Measurements from ENCODE around the gene GPR12.

Gene GPR12

GRCh38 chr13:26716984-26717383, 43.6 kb downstream of the GPR12 start:
- Histone ChIP-seq H3K27ac (ENCODE audit: low read depth, low read length) (no peak overlapping the region), H3K27me3 (ENCODE audit: control insufficient read depth in 1 of 2, insufficient read depth in 2 of 2, low read length in 2 of 2) (no peaks in the 10 kb centered on the region), H3K36me3 (ENCODE audit: insufficient read depth, low read length) (no peaks in the 10 kb centered on the region), H3K9me3 (ENCODE audit: low read length) (no peaks in the 10 kb centered on the region), H3K4me1 (ENCODE audit: insufficient read depth, low read length) (no peaks in the 10 kb centered on the region), H3K9ac (ENCODE audit: low read length) (no peak overlapping the region), H3K4me3 (ENCODE audit: low read depth in 1 of 2, low read length in 2 of 2) (no peak overlapping the region)

DNA sequence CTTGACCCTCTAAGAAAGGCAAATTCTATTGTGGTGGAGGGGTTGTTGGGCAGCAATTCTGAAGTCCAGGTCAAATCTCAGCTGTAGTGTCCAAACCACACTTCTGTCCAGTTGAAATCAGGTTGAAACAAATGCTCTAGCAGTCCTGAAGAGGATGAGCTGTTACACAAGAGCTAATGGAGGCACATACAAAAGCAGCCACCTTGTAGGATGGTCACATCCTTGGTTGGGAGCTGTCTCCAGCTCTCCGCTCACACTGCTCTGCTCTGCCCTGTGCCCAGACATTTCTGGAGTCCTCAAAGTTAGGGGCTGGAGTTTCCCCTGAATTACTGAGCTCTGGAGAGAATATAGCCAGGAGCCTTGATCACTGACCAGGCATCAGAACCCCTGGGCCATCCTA, 47.2 kb downstream of the GPR12 start:
- Histone ChIP-seq H3K27ac (ENCODE audit: low read depth, low read length) (no peak overlapping the region), H3K9ac (ENCODE audit: low read length) (no peak overlapping the region), H3K36me3 (ENCODE audit: insufficient read depth, low read length) (no peaks in the 10 kb centered on the region), H3K9me3 (ENCODE audit: low read length) (no peaks in the 10 kb centered on the region), H3K4me1 (ENCODE audit: insufficient read depth, low read length) (no peaks in the 10 kb centered on the region), H3K4me3 (ENCODE audit: low read depth in 1 of 2, low read length in 2 of 2) (no peak overlapping the region), H3K27me3 (ENCODE audit: control insufficient read depth in 1 of 2, insufficient read depth in 2 of 2, low read length in 2 of 2) (no peaks in the 10 kb centered on the region)

- Histone ChIP-seq H3K4me1 (ENCODE audit: insufficient read depth, low read length) (no peaks in the 10 kb centered on the region), H3K9ac (ENCODE audit: low read length) (no peak overlapping the region), H3K27ac (ENCODE audit: low read depth, low read length) (no peak overlapping the region), H3K36me3 (ENCODE audit: insufficient read depth, low read length) (no peaks in the 10 kb centered on the region), H3K27me3 (ENCODE audit: control insufficient read depth in 1 of 2, insufficient read depth in 2 of 2, low read length in 2 of 2) (no peaks in the 10 kb centered on the region), H3K9me3 (ENCODE audit: low read length) (no peaks in the 10 kb centered on the region), H3K4me3 (ENCODE audit: low read depth in 1 of 2, low read length in 2 of 2) (no peak overlapping the region)
Observed at GRCh38 chr13:26711211-26711610, 49.4 kb downstream of the GPR12 start.

DNA sequence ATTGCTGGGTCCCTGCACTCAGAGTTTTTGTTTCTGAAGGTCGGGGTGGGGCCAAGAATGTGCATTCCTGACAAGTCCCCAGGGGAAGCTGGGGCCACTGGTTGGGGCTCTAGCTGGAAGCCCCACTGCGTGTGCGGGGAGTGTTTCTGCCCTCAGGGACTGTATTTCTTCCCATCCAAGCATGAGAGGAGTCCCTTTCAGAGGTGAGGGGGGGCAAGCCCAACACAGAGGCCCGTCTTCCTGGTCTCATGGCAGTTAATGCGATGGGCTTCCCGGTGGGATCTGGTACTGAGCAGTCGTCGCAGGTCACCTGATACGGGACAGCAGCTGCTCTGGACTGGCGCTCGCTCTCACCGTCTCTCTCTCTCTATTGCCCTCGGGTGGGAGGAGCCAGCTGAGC, 50.4 kb downstream of the GPR12 start:
- H3K4me3 ChIP-seq (ENCODE audit: low read depth in 1 of 2, low read length in 2 of 2) = no peak overlapping the region
- no peak overlapping the region for H3K27ac ChIP-seq (ENCODE audit: low read depth, low read length)
- H3K4me1 ChIP-seq (ENCODE audit: insufficient read depth, low read length) = no peaks in the 10 kb centered on the region
- H3K9ac ChIP-seq (ENCODE audit: low read length) = no peak overlapping the region
- H3K36me3 ChIP-seq (ENCODE audit: insufficient read depth, low read length) = no peaks in the 10 kb centered on the region
- H3K9me3 ChIP-seq (ENCODE audit: low read length) = no peaks in the 10 kb centered on the region
- no peaks in the 10 kb centered on the region for H3K27me3 ChIP-seq (ENCODE audit: control insufficient read depth in 1 of 2, insufficient read depth in 2 of 2, low read length in 2 of 2)

GRCh38 chr13:26709461-26709860, 51.1 kb downstream of the GPR12 start:
- H3K9me3 ChIP-seq (ENCODE audit: low read length) = no peaks in the 10 kb centered on the region
- no peaks in the 10 kb centered on the region for H3K4me1 ChIP-seq (ENCODE audit: insufficient read depth, low read length)
- no peak overlapping the region for H3K4me3 ChIP-seq (ENCODE audit: low read depth in 1 of 2, low read length in 2 of 2)

DNA sequence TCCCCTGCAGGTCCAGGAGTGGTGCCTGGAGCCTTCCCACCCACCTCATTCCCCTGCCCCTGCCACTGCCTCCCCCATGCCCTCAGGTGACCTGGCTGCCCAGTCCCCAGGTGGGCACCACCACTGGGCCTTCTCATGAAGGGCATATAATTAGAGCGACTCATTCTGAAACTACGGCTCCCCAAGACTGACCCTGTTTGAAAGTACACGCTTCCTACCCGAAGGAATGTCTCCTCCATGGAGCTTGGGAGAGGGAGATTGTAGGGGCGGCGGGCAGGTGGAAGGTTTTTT, 52.6 kb downstream of the GPR12 start:
- Histone ChIP-seq H3K9me3 (ENCODE audit: low read length) (no peaks in the 10 kb centered on the region), H3K9ac (ENCODE audit: low read length) (no peak overlapping the region), H3K36me3 (ENCODE audit: insufficient read depth, low read length) (no peaks in the 10 kb centered on the region), H3K27me3 (ENCODE audit: control insufficient read depth in 1 of 2, insufficient read depth in 2 of 2, low read length in 2 of 2) (no peaks in the 10 kb centered on the region), H3K4me3 (ENCODE audit: low read depth in 1 of 2, low read length in 2 of 2) (no peak overlapping the region), H3K4me1 (ENCODE audit: insufficient read depth, low read length) (no peaks in the 10 kb centered on the region), H3K27ac (ENCODE audit: low read depth, low read length) (no peak overlapping the region)

More at GRCh38 chr13:26709461-26709860, 51.1 kb downstream of the GPR12 start:
- Histone ChIP-seq H3K9ac (ENCODE audit: low read length) (no peak overlapping the region), H3K27me3 (ENCODE audit: control insufficient read depth in 1 of 2, insufficient read depth in 2 of 2, low read length in 2 of 2) (no peaks in the 10 kb centered on the region), H3K27ac (ENCODE audit: low read depth, low read length) (no peak overlapping the region), H3K36me3 (ENCODE audit: insufficient read depth, low read length) (no peaks in the 10 kb centered on the region)

DNA sequence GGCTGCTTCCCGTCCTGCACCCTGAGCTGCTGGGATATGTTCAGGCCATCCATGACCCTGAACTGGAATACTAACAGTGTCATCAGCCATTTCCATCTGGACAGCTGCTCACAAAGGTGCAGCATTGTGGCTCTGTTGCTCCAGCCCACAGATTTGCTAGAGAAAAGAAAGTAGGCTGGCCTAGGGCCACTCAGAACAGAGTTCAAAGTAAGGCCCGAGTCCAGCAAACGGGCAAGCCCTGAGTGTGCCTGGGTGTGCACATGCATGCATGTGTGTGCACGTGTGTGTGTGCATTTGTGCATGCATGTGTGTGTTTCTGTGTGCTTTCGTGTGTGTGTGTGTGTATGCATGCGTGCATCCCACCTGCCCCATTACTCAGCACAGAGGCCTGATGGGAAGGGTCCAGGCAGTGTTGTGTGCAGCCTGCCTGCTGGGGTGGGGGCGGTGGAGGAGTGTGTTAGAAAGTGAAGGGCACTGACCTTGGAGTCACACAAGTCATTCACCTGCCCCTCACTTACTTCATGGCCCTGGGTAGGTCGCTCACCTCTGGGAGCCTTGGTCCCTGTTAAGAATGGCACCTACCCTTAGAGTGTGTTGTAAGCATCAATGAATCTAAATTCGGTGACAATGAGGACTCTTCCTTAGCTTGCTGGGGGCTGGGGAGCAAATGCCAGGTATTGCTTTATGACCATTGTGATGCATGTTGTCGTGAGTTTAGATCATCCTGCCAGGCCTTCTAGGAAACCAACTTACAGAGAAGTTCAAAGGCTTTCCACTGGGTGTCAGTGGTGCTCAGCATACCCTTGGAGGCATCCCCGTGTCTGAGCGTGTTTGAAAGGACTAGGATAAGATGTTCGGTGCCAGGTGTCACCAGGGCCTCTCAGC, 53.2 kb downstream of the GPR12 start:
- H3K9me3 ChIP-seq (ENCODE audit: low read length) = no peaks in the 10 kb centered on the region
- H3K4me3 ChIP-seq (ENCODE audit: low read depth in 1 of 2, low read length in 2 of 2) = no peak overlapping the region
- H3K4me1 ChIP-seq (ENCODE audit: insufficient read depth, low read length) = no peaks in the 10 kb centered on the region
- no peaks in the 10 kb centered on the region for H3K27me3 ChIP-seq (ENCODE audit: control insufficient read depth in 1 of 2, insufficient read depth in 2 of 2, low read length in 2 of 2)
- H3K27ac ChIP-seq (ENCODE audit: low read depth, low read length) = no peak overlapping the region
- no peak overlapping the region for H3K9ac ChIP-seq (ENCODE audit: low read length)
- H3K36me3 ChIP-seq (ENCODE audit: insufficient read depth, low read length) = no peaks in the 10 kb centered on the region

- Histone ChIP-seq H3K4me1 (ENCODE audit: insufficient read depth, low read length) (no peaks in the 10 kb centered on the region), H3K9ac (ENCODE audit: low read length) (no peak overlapping the region), H3K4me3 (ENCODE audit: low read depth in 1 of 2, low read length in 2 of 2) (no peak overlapping the region), H3K36me3 (ENCODE audit: insufficient read depth, low read length) (no peaks in the 10 kb centered on the region), H3K27me3 (ENCODE audit: control insufficient read depth in 1 of 2, insufficient read depth in 2 of 2, low read length in 2 of 2) (no peaks in the 10 kb centered on the region), H3K27ac (ENCODE audit: low read depth, low read length) (no peak overlapping the region), H3K9me3 (ENCODE audit: low read length) (no peaks in the 10 kb centered on the region)
Observed at GRCh38 chr13:26706381-26706780, 54.2 kb downstream of the GPR12 start.

GRCh38 chr13:26705536-26705935, 55.0 kb downstream of the GPR12 start:
- no peak overlapping the region for H3K4me3 ChIP-seq (ENCODE audit: low read depth in 1 of 2, low read length in 2 of 2)
- H3K9me3 ChIP-seq (ENCODE audit: low read length) = no peaks in the 10 kb centered on the region
- H3K4me1 ChIP-seq (ENCODE audit: insufficient read depth, low read length) = no peaks in the 10 kb centered on the region
- no peaks in the 10 kb centered on the region for H3K36me3 ChIP-seq (ENCODE audit: insufficient read depth, low read length)
- no peak overlapping the region for H3K9ac ChIP-seq (ENCODE audit: low read length)
- H3K27ac ChIP-seq (ENCODE audit: low read depth, low read length) = no peak overlapping the region
- H3K27me3 ChIP-seq (ENCODE audit: control insufficient read depth in 1 of 2, insufficient read depth in 2 of 2, low read length in 2 of 2) = no peaks in the 10 kb centered on the region

Measured in muscle layer of colon (tissue), 2 donors.